A549 (cell line): ENCODE results near the gene DHX58. TPM values are rescaled to one million over a fixed set of nuclear protein-coding genes. Genes with fewer than 3 reads are reported as not detected.

Experiments
- ATAC-seq, 2 experiments: fragments of 200-7000 bp in 1 of 2; fragments of >200 bp in 1 of 2; cut with Nextera tagmentation in 1 of 2; cut with Tn5 transposase in 1 of 2; 3 replicates each; pipeline versions ENCODE4 v1.8.0 to v1.9.1; 2018 to 2020; ENCODE audit warnings: mild to moderate bottlenecking in 1 of 2, moderate library complexity in 1 of 2
- CTCF ChIA-PET: fragments of 300-600 bp; sonication (Branson Sonifier 250); formaldehyde crosslinking; extraction: SDS; loops from one replicate; lab custom pipeline; 2021; ENCODE audit warnings: antibody characterized with exemption, inconsistent platforms; lab: Yijun Ruan, JAX
- POLR2A ChIA-PET: fragments of 350-600 bp; formaldehyde crosslinking; extraction: SDS; loops from one replicate; lab custom pipeline; 2021; ENCODE audit warnings: antibody characterized with exemption, inconsistent platforms; lab: Yijun Ruan, JAX
- DNase-seq, 2 experiments: peaks; one replicate each; pipeline versions ENCODE4 v3.0.0 to v3.0.0-alpha.2; 2011 to 2016; ENCODE audit warnings: low read depth in 1 of 2, low spot score in 1 of 2
- FAIRE-seq: peaks from 2 replicates; lab custom pipeline; 2011; peaks lifted over from hg19 to GRCh38; lab: Jason Lieb, UNC
- H3K27ac ChIP-seq, 2 experiments: fragments of >200 bp; sonication (Bioruptor Twin); formaldehyde crosslinking; 3 replicates each; pipeline ENCODE4 v1.5.1; 2016 to 2017
- H3K4me1 ChIP-seq: fragments of >200 bp; sonication (Bioruptor Twin); formaldehyde crosslinking; 3 replicates; pipeline ENCODE4 v1.6.1; 2016
- H3K4me2 ChIP-seq: fragments of >200 bp; sonication (Bioruptor Twin); formaldehyde crosslinking; 3 replicates; pipeline ENCODE4 v1.6.1; 2016
- H3K4me3 ChIP-seq: fragments of >200 bp; sonication (Bioruptor Twin); formaldehyde crosslinking; 3 replicates; pipeline ENCODE4 v1.5.1; 2016
- H3K9me3 ChIP-seq: fragments of >200 bp; sonication (Bioruptor Twin); formaldehyde crosslinking; 3 replicates; pipeline ENCODE4 v1.6.1; 2016
- E2F6 ChIP-seq: IDR thresholded peaks from 2 replicates; pipeline ENCODE4 v1.6.1; 2012; ENCODE audit warnings: low read depth, borderline replicate concordance
- EHMT2 ChIP-seq: fragments of 200-600 bp; sonication (generic); IDR thresholded peaks from 2 replicates; pipeline ENCODE4 v1.6.1; 2016; ENCODE audit warnings: antibody characterized with exemption, low read depth, mild to moderate bottlenecking, moderate library complexity
- EP300 ChIP-seq, 2 experiments: fragments of >200 bp; sonication (Bioruptor Twin); formaldehyde crosslinking; IDR thresholded peaks; 2 replicates in 1 of 2; 3 replicates in 1 of 2; pipeline ENCODE4 v1.6.1; 2016 to 2017
- FOSL2 ChIP-seq, 2 experiments: fragments of 450-650 bp in 1 of 2; fragments of >200 bp in 1 of 2; sonication (Bioruptor Twin) in 1 of 2; formaldehyde crosslinking; IDR thresholded peaks; 2 replicates each; pipeline versions ENCODE4 v1.5.0 to v1.6.1; 2016 to 2020; ENCODE audit warnings: mild to moderate bottlenecking in 1 of 2, moderate library complexity in 1 of 2
- HDAC2 ChIP-seq: fragments of 200-600 bp; sonication (generic); IDR thresholded peaks from 2 replicates; pipeline ENCODE4 v1.6.1; 2016
- HEYL ChIP-seq: fragments of 250-450 bp; sonication (Bioruptor Pico); IDR thresholded peaks from 2 replicates; pipeline ENCODE4 v1.8.0; 2021; ENCODE audit warnings: mild to moderate bottlenecking, moderate library complexity
- HMGXB4 ChIP-seq: fragments of 250-450 bp; sonication (Bioruptor Pico); IDR thresholded peaks from 2 replicates; pipeline ENCODE4 v1.5.0; 2021; ENCODE audit warnings: mild to moderate bottlenecking, moderate library complexity, borderline replicate concordance
- HOXB13 ChIP-seq: fragments of 250-450 bp; sonication (Bioruptor Pico); IDR thresholded peaks from 2 replicates; pipeline ENCODE4 v1.5.0; 2020; ENCODE audit warnings: low read depth, mild to moderate bottlenecking, moderate library complexity
- MAFK ChIP-seq: fragments of 450-650 bp; IDR thresholded peaks from 2 replicates; pipeline ENCODE4 v1.6.1; 2014; ENCODE audit not compliant: partially characterized antibody
- RAD21 ChIP-seq, 2 experiments: fragments of >200 bp in 1 of 2; sonication (Bioruptor Twin) in 1 of 2; formaldehyde crosslinking in 1 of 2; IDR thresholded peaks in 1 of 2; conservative IDR thresholded peaks in 1 of 2; 2 replicates in 1 of 2; 3 replicates in 1 of 2; pipeline ENCODE4 v1.6.1; 2012 to 2018; ENCODE audit warnings: inconsistent platforms in 1 of 2
- RCOR1 ChIP-seq: fragments of 150-350 bp; IDR thresholded peaks from 2 replicates; pipeline ENCODE4 v1.6.1; 2014; ENCODE audit warnings: antibody characterized with exemption, low read length, low read depth
- REST ChIP-seq: fragments of 200-600 bp; sonication (generic); IDR thresholded peaks from 2 replicates; pipeline ENCODE4 v1.6.1; 2016; ENCODE audit warnings: antibody characterized with exemption, mild to moderate bottlenecking, moderate library complexity
- RFX5 ChIP-seq: fragments of 450-650 bp; IDR thresholded peaks from 2 replicates; pipeline ENCODE4 v1.7.1; 2014; ENCODE audit warnings: antibody characterized with exemption, mild to moderate bottlenecking, moderate library complexity
- SREBF2 ChIP-seq: fragments of 450-650 bp; IDR thresholded peaks from 2 replicates; pipeline ENCODE4 v1.6.1; 2014; ENCODE audit warnings: mild to moderate bottlenecking, moderate library complexity
- ZNF302 ChIP-seq: fragments of 250-450 bp; sonication (Bioruptor Pico); IDR thresholded peaks from 2 replicates; pipeline ENCODE4 v1.9.0; 2021; ENCODE audit warnings: inconsistent platforms, mild to moderate bottlenecking, moderate library complexity
- WGBS: methylation state at CpG from one replicate; pipeline ENCODE4 v1.1.6; 2017; ENCODE audit errors: missing lambda C conversion rate; 5-methylcytosine and 5-hydroxymethylcytosine counted together
- polyA plus RNA-seq, 4 experiments: library from polyadenylated mRNA; depleted of rRNA in 3 of 4; stranded (reverse); fragments of >200 nt; fragmentation: RNase III in 1 of 4; extraction: RNeasy Plus Mini Kit Qiagen cat#74134 plus additional on column Dnase treatment in 1 of 4; gene quantifications; 2 replicates in 3 of 4; 3 replicates in 1 of 4; pipeline ENCODE4 v1.2.3, GENCODE V29; 2011 to 2017
- TF ChIP-seq, protein P1 (sequence below): fragments of 450-650 bp; IDR thresholded peaks from 2 replicates; pipeline ENCODE4 v1.6.1; 2014; ENCODE audit warnings: antibody characterized with exemption

DHX58 gene
- polyA plus RNA-seq, 2 of the 4 experiments (the other 2 are of a cell fraction): 0.37 to 0.59 TPM

GRCh38 chr17:42136654-42137051 lies 24.1 kb upstream of the DHX58 start:
- TF ChIP-seq RAD21 (conservative IDR thresholded peaks at IDR 0.05 in 1 of 2, IDR thresholded peaks at IDR 0.05 in 1 of 2): no peak
- no peak for TF ChIP-seq SREBF2
- no peak for TF ChIP-seq RCOR1
- TF ChIP-seq HDAC2: no peak
- TF ChIP-seq MAFK: no peak
- no peak for TF ChIP-seq EHMT2
- TF ChIP-seq HMGXB4 (CRISPR knock-in tag): no peak
- no peak for TF ChIP-seq ZNF302 (CRISPR knock-in tag)
- no peak for TF ChIP-seq HOXB13
- TF ChIP-seq HEYL (CRISPR knock-in tag): no peak
- TF ChIP-seq E2F6: no peak
- TF ChIP-seq, protein P1, sequence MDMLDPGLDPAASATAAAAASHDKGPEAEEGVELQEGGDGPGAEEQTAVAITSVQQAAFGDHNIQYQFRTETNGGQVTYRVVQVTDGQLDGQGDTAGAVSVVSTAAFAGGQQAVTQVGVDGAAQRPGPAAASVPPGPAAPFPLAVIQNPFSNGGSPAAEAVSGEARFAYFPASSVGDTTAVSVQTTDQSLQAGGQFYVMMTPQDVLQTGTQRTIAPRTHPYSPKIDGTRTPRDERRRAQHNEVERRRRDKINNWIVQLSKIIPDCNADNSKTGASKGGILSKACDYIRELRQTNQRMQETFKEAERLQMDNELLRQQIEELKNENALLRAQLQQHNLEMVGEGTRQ: no peak
- no peak for TF ChIP-seq FOSL2 (IDR thresholded peaks at IDR 0.05)
- no peak for TF ChIP-seq FOSL2 (CRISPR knock-in tag; IDR thresholded peaks at IDR 0.05)
- TF ChIP-seq EP300 (IDR thresholded peaks at IDR 0.05): no peak
- no peak for TF ChIP-seq REST
- no peak for TF ChIP-seq RFX5
- H3K9me3 ChIP-seq: no peaks in the 10 kb centered on the region
- H3K4me1 ChIP-seq: peaks cover 37% of the 10 kb centered on the region
- POLR2A ChIA-PET: interaction anchor here (0.6 kb wide), 2 partner anchors 16 to 51 kb away, joined by 4 to 5 read pairs; no protein-coding TSS in a partner anchor
- FAIRE-seq (no peak), ATAC-seq (no peak), DNase-seq (no peak)
- CTCF ChIA-PET: interaction anchor here (0.6 to 4.2 kb wide), 10 partner anchors 9 to 630 kb away, joined by 3 to 15 read pairs (median 4); partner anchors contain the start of genes KAT2A, KCNH4 and NKIRAS2
- no peak overlapping the region for H3K4me3 ChIP-seq
- H3K27ac ChIP-seq: peak overlapping the region in 1 of 2 experiments; percentile 68; a peak in 2 of 6 replicates
- WGBS: 91% methylated on average over 3 of the region's 3 CpGs
- peak overlapping the region; percentile 36; the same call in 2 of the 3 replicates for H3K4me2 ChIP-seq
